Colonic mucosa (tissue), 4 donors: ENCODE measurements around the gene ASCL2. TPM values are rescaled to one million over a fixed set of nuclear protein-coding genes. Genes with fewer than 3 reads are reported as not detected.
A peak's percentile ranks its signal among the peaks of the same experiment; 100 is the strongest.

Source experiments
- DNase-seq: peaks from one replicate; pipeline ENCODE4 v3.0.0-alpha.2; 2020
- H3K27ac ChIP-seq: fragments of 200-600 bp; one replicate; pipeline ENCODE4 v1.8.0; 2021
- H3K27me3 ChIP-seq: fragments of 200-600 bp; one replicate; pipeline ENCODE4 v1.8.0; 2021
- H3K36me3 ChIP-seq: fragments of 200-600 bp; one replicate; pipeline ENCODE4 v1.8.0; 2021
- H3K4me1 ChIP-seq: fragments of 200-600 bp; one replicate; pipeline ENCODE4 v1.8.0; 2021; ENCODE audit warnings: mild to moderate bottlenecking
- H3K4me3 ChIP-seq: fragments of 200-600 bp; one replicate; pipeline ENCODE4 v1.8.0; 2021
- H3K9ac ChIP-seq, 2 donors: one replicate each; pipeline ENCODE4 v1.7.0; 2013; ENCODE audit warnings: control low read depth in 2 of 2, low read depth in 2 of 2, low read length in 2 of 2
- H3K9me3 ChIP-seq: fragments of 200-600 bp; one replicate; pipeline ENCODE4 v1.8.0; 2021
- CTCF ChIP-seq: fragments of 200-600 bp; IDR thresholded peaks from one replicate; pipeline ENCODE4 v1.8.0; 2022; ENCODE audit warnings: antibody characterized with exemption, mild to moderate bottlenecking
- intact Hi-C: fragments of 100-400 bp; cut with DNase I; formaldehyde crosslinking; loops from one replicate; pipeline ENCODE4 v1.14.1; 2022
- total RNA-seq, 2 donors: library from RNA; stranded (reverse); fragmentation: NEBNext Ultra II Directional in 1 of 2; extraction: Animal tissue kit (Norgen Biotek cat#: 25700) in 1 of 2; gene quantifications; one replicate each; pipeline ENCODE4 v1.2.1, GENCODE V29; 2021
- donor health status: healthy.
- donor health status: DM: no; HTN: no; CAD: no.
- donor health status: DM: no; HTN: no; CAD: no.

Gene ASCL2
- total RNA-seq, 2 donors from 2014 or later: 4.8 to 16.4 TPM

GRCh38 chr11:2306452-2306823 lies 36.0 kb upstream of the ASCL2 start:
- Histone ChIP-seq H3K9ac (no peak overlapping the region), H3K36me3 (no peaks in the 10 kb centered on the region), H3K4me1 (peaks cover 3% of the 10 kb centered on the region), H3K27me3 (no peaks in the 10 kb centered on the region), H3K4me3 (no peak overlapping the region), H3K27ac (peak overlapping the region; percentile 50), H3K9me3 (no peaks in the 10 kb centered on the region)
- intact Hi-C loops: no loop called here
- peak; percentile 71 for DNase-seq
- TF ChIP-seq CTCF: no peak

GRCh38 chr11:2305788-2306451 lies 35.5 kb upstream of the ASCL2 start:
- DNase-seq: no peak
- Histone ChIP-seq H3K4me3 (no peak overlapping the region), H3K27me3 (no peaks in the 10 kb centered on the region), H3K9ac (no peak overlapping the region), H3K36me3 (no peaks in the 10 kb centered on the region), H3K27ac (peak overlapping the region; percentile 50), H3K9me3 (no peaks in the 10 kb centered on the region), H3K4me1 (peaks cover 3% of the 10 kb centered on the region)
- intact Hi-C loops: loop anchor here (1.0 kb wide), 1 partner anchor 114 kb away; no protein-coding TSS in a partner anchor
- no peak for TF ChIP-seq CTCF

- peak; percentile 93 for TF ChIP-seq CTCF
- Histone ChIP-seq H3K9ac (peak overlapping the region in 1 of 2 donors; percentile 24), H3K27me3 (no peaks in the 10 kb centered on the region), H3K4me1 (peaks cover 3% of the 10 kb centered on the region), H3K4me3 (no peak overlapping the region), H3K9me3 (no peaks in the 10 kb centered on the region), H3K36me3 (no peaks in the 10 kb centered on the region), H3K27ac (no peak overlapping the region)
- DNase-seq: peak; percentile 89
- intact Hi-C loops: loop anchor here (1.0 kb wide), 1 partner anchor 115 kb away; no protein-coding TSS in a partner anchor
Measured at GRCh38 chr11:2305140-2305778, 34.9 kb upstream of the ASCL2 start.

GRCh38 chr11:2304506-2305139 lies 34.2 kb upstream of the ASCL2 start:
- H3K4me1 ChIP-seq: peaks cover 3% of the 10 kb centered on the region
- H3K27ac ChIP-seq: no peak overlapping the region
- H3K4me3 ChIP-seq: no peak overlapping the region
- peak; percentile 18 for DNase-seq
- intact Hi-C loops: loop anchor here (1.0 kb wide), 1 partner anchor 116 kb away; no protein-coding TSS in a partner anchor
- no peak for TF ChIP-seq CTCF
- no peaks in the 10 kb centered on the region for H3K27me3 ChIP-seq
- H3K36me3 ChIP-seq: no peaks in the 10 kb centered on the region
- no peak overlapping the region for H3K9ac ChIP-seq
- H3K9me3 ChIP-seq: no peaks in the 10 kb centered on the region

GRCh38 chr11:2303627-2304505 lies 33.5 kb upstream of the ASCL2 start:
- DNase-seq: peak; percentile 17
- H3K4me1 ChIP-seq: peaks cover 3% of the 10 kb centered on the region
- H3K4me3 ChIP-seq: no peak overlapping the region
- intact Hi-C loops: no loop called here
- H3K9me3 ChIP-seq: no peaks in the 10 kb centered on the region
- no peak for TF ChIP-seq CTCF
- no peak overlapping the region for H3K27ac ChIP-seq
- no peak overlapping the region for H3K9ac ChIP-seq
- no peaks in the 10 kb centered on the region for H3K36me3 ChIP-seq
- no peaks in the 10 kb centered on the region for H3K27me3 ChIP-seq
